PC-3 (cell line): ENCODE measurements around the gene AK4. TPM values are rescaled to one million over a fixed set of nuclear protein-coding genes. Genes with fewer than 3 reads are reported as not detected.

Source experiments
- ATAC-seq: fragments of 200-7000 bp; cut with Tn5 transposase; 2 replicates; pipeline ENCODE4 v1.9.1; 2020; ENCODE audit warnings: mild to moderate bottlenecking, moderate library complexity
- BruUV-seq: library from RNA; stranded (reverse); fragments of 400-500 nt; replicated peaks from 2 replicates; lab custom pipeline; 2021; lab: Mats Ljungman, UMichigan
- CTCF ChIA-PET: fragments of 300-600 bp; sonication (Branson Sonifier 250); formaldehyde crosslinking; loops from one replicate; lab custom pipeline; 2022; ENCODE audit warnings: antibody characterized with exemption; lab: Charles Lee
- POLR2A ChIA-PET: fragments of 300-600 bp; sonication (Branson Sonifier 250); formaldehyde crosslinking; loops from one replicate; lab custom pipeline; 2022; ENCODE audit warnings: antibody characterized with exemption; ENCODE audit not compliant: unreplicated experiment; lab: Charles Lee
- DNase-seq: peaks from one replicate; pipeline ENCODE4 v3.0.0-alpha.2; 2015
- H2AFZ ChIP-seq: fragments of 300-600 bp; sonication (generic); 2 replicates; pipeline ENCODE4 v1.6.0; 2016; ENCODE audit warnings: antibody characterized with exemption, low read length
- H3F3A ChIP-seq: fragments of 300-600 bp; sonication (generic); one replicate; pipeline ENCODE4 v1.6.0; 2017; ENCODE audit warnings: antibody characterized with exemption, low read length, control low read depth, mild to moderate bottlenecking; ENCODE audit not compliant: unreplicated experiment
- H3K27ac ChIP-seq: fragments of 300-600 bp; sonication (generic); 2 replicates; pipeline ENCODE4 v1.5.1; 2016; ENCODE audit warnings: mild to moderate bottlenecking, low read length
- H3K27me3 ChIP-seq: fragments of 300-600 bp; sonication (generic); 2 replicates; pipeline ENCODE4 v1.6.1; 2016; ENCODE audit warnings: low read length, mixed read lengths
- H3K36me3 ChIP-seq: fragments of 300-600 bp; sonication (generic); 2 replicates; pipeline ENCODE4 v1.6.1; 2016; ENCODE audit warnings: low read depth, mixed run types, low read length, mixed read lengths
- H3K4me1 ChIP-seq: fragments of 300-600 bp; sonication (generic); 2 replicates; pipeline ENCODE4 v1.5.1; 2016; ENCODE audit warnings: low read length; ENCODE audit not compliant: insufficient read depth
- H3K4me2 ChIP-seq: fragments of 300-600 bp; sonication (generic); 2 replicates; pipeline ENCODE4 v1.6.0; 2016; ENCODE audit warnings: low read length
- H3K4me3 ChIP-seq: fragments of 300-600 bp; sonication (generic); 2 replicates; pipeline ENCODE4 v1.5.1; 2016; ENCODE audit warnings: mild to moderate bottlenecking, low read length, mixed read lengths
- H3K79me2 ChIP-seq: fragments of 300-600 bp; sonication (generic); 2 replicates; pipeline ENCODE4 v1.6.1; 2017; ENCODE audit warnings: low read length, mixed read lengths
- H3K9ac ChIP-seq: fragments of 300-600 bp; sonication (generic); 2 replicates; pipeline ENCODE4 v1.6.0; 2016; ENCODE audit warnings: mild to moderate bottlenecking, low read length
- H3K9me2 ChIP-seq: fragments of 300-600 bp; sonication (generic); replicated peaks from 2 replicates; pipeline ENCODE4 v1.6.1; 2016; ENCODE audit warnings: mixed run types, low read length, mixed read lengths
- H3K9me3 ChIP-seq: fragments of 300-600 bp; sonication (generic); 2 replicates; pipeline ENCODE4 v1.6.1; 2016; ENCODE audit warnings: low read length, mixed read lengths
- H4K20me1 ChIP-seq: fragments of 300-600 bp; sonication (generic); 2 replicates; pipeline ENCODE4 v1.6.1; 2016; ENCODE audit warnings: low read length, mixed read lengths
- EZH2 ChIP-seq: fragments of 300-600 bp; sonication (generic); IDR thresholded peaks from one replicate; pipeline ENCODE4 v1.6.1; 2017; ENCODE audit warnings: antibody characterized with exemption, mild to moderate bottlenecking, low read length; ENCODE audit not compliant: unreplicated experiment
- EZH2phosphoT487 ChIP-seq: fragments of 300-600 bp; sonication (generic); IDR thresholded peaks from 2 replicates; pipeline ENCODE4 v1.6.1; 2018; ENCODE audit warnings: mild to moderate bottlenecking, antibody characterized with exemption, low read length, borderline replicate concordance
- intact Hi-C: fragments of 100-400 bp; cut with micrococcal nuclease; formaldehyde crosslinking; loops from 2 replicates; pipeline ENCODE4 v1.9.0; 2023
- total RNA-seq: library from RNA; depleted of rRNA; stranded (reverse); fragments of >200 nt; gene quantifications from 2 replicates; pipeline ENCODE4 v1.2.3, GENCODE V29; 2014
- TF ChIP-seq, protein P1 (sequence below): fragments of 300-600 bp; sonication (generic); conservative IDR thresholded peaks from 2 replicates; pipeline ENCODE4 v1.5.1; 2017; ENCODE audit warnings: antibody characterized with exemption, low read depth, mild to moderate bottlenecking, low read length

AK4 gene
- total RNA-seq, 1 experiment from 2014 or later = 98.9 TPM

DNA sequence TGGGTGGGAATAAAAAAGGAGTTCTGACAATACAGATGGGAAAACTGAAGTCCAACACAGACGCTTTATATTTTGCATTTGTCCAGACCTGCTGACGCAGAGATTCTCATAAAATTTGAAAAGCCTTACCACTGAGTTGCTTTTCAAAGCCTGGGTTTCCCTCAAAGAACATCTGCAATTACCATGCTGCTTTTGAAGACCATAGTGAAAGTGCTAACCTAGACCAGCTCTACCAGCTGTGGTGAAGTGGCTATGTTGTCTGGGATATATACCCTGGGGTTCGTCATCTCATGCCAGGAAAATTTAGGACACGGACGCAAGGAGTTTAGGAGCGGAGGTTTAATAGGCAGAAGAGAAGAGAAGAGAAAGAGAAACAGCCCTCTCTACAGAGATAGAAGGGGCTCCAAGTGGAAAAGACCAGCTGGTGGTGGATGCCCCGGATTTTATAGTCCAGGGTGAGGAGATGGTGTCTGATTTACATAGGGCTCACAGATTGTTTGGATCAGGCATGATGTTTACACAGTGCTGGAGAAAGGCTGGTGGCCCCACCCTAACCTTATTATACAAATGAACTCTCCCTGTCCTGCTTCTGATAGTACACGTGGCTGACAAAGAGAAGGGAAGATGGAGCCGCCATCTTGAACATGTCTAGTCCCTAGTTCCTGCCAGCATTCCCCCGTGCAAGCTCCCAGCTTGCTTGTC is 73.8 kb downstream of the AK4 start:
- ChIA-PET POLR2A (no interaction called here), CTCF (no interaction called here)
- Histone ChIP-seq H3K79me2 (no peaks in the 10 kb centered on the region), H4K20me1 (no peaks in the 10 kb centered on the region), H3K4me2 (no peak overlapping the region), H3K27ac (no peak overlapping the region), H3K4me1 (no peaks in the 10 kb centered on the region), H3K9me2 (no peaks in the 10 kb centered on the region), H3K4me3 (no peak overlapping the region), H3F3A (no peaks in the 10 kb centered on the region), H3K36me3 (peaks cover 25% of the 10 kb centered on the region; the same call in 1 of the 2 replicates), H3K9ac (no peak overlapping the region), H3K27me3 (no peaks in the 10 kb centered on the region), H2AFZ (no peak overlapping the region), H3K9me3 (no peaks in the 10 kb centered on the region)
- TF ChIP-seq, protein P1, sequence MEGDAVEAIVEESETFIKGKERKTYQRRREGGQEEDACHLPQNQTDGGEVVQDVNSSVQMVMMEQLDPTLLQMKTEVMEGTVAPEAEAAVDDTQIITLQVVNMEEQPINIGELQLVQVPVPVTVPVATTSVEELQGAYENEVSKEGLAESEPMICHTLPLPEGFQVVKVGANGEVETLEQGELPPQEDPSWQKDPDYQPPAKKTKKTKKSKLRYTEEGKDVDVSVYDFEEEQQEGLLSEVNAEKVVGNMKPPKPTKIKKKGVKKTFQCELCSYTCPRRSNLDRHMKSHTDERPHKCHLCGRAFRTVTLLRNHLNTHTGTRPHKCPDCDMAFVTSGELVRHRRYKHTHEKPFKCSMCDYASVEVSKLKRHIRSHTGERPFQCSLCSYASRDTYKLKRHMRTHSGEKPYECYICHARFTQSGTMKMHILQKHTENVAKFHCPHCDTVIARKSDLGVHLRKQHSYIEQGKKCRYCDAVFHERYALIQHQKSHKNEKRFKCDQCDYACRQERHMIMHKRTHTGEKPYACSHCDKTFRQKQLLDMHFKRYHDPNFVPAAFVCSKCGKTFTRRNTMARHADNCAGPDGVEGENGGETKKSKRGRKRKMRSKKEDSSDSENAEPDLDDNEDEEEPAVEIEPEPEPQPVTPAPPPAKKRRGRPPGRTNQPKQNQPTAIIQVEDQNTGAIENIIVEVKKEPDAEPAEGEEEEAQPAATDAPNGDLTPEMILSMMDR = no peak
- TF ChIP-seq EZH2phosphoT487 (no peak), EZH2 (no peak)
- ATAC-seq (no peak), DNase-seq (no peak)
- BruUV-seq = no TSS peak
- intact Hi-C loops = no loop called here

DNA sequence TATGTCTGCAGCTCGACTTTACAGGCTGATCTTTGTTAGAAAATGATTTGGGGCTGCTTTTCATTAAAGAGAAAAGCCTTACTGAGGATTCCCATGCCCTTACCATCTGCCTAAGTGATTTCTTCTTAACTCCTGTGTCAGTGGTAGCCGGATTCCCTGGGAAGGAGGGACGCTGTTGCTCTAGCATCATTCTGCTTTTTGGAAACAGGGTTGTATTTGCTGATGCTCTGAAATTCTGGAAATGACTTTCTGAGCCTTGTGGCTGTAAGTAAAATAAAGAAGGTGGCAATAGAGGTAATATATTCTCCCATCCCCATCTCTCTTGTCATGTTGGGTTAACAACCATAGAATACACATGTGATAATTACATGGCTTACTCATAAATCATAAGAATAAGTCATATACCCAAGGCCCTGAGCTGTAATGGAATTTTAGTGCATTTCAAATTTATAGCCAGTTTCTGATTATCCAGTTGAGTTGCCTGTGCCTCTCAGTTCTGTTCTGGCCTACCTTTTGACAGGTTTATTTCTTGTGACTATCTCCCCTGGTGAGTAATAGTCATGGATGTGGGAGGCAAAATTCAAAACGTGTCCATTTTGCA is 74.4 kb downstream of the AK4 start:
- Histone ChIP-seq H3K27ac (no peak overlapping the region), H3F3A (no peaks in the 10 kb centered on the region), H3K27me3 (no peaks in the 10 kb centered on the region), H3K4me1 (no peaks in the 10 kb centered on the region), H2AFZ (no peak overlapping the region), H3K9me2 (no peaks in the 10 kb centered on the region), H4K20me1 (no peaks in the 10 kb centered on the region), H3K4me2 (no peak overlapping the region), H3K36me3 (peaks cover 25% of the 10 kb centered on the region; the same call in 1 of the 2 replicates), H3K9ac (no peak overlapping the region), H3K79me2 (no peaks in the 10 kb centered on the region), H3K4me3 (no peak overlapping the region), H3K9me3 (no peaks in the 10 kb centered on the region)
- DNase-seq = no peak
- POLR2A ChIA-PET = no interaction called here
- CTCF ChIA-PET = no interaction called here
- TF ChIP-seq EZH2 = no peak
- TF ChIP-seq, protein P1 = no peak
- no peak for TF ChIP-seq EZH2phosphoT487
- intact Hi-C loops = no loop called here
- no peak for ATAC-seq
- no TSS peak for BruUV-seq

DNA sequence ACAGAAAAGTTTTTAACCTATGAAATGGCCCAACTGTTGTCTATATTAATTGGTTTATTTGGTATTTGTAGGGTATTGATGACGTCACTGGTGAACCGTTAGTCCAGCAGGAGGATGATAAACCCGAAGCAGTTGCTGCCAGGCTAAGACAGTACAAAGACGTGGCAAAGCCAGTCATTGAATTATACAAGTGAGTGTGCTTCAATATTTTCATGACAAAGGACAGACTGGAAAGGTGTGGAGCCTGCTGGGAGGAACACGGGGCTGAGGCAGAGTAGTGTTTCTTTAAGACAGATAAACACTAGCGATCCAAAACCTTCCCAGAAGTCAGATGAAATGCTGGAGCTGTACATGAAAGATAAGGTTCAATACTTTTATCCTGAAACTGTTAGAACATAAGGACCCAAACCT is 76.7 kb downstream of the AK4 start:
- no peak overlapping the region for H3K4me3 ChIP-seq
- no peaks in the 10 kb centered on the region for H3K79me2 ChIP-seq
- no peaks in the 10 kb centered on the region for H3K9me2 ChIP-seq
- peaks cover 24% of the 10 kb centered on the region; the same call in 1 of the 2 replicates for H3K36me3 ChIP-seq
- ChIA-PET CTCF (no interaction called here), POLR2A (no interaction called here)
- no peak overlapping the region for H3K27ac ChIP-seq
- no TSS peak for BruUV-seq
- H3K9ac ChIP-seq = no peak overlapping the region
- no peaks in the 10 kb centered on the region for H3K4me1 ChIP-seq
- no peak overlapping the region for H2AFZ ChIP-seq
- H3K27me3 ChIP-seq = no peaks in the 10 kb centered on the region
- intact Hi-C loops = no loop called here
- TF ChIP-seq, protein P1 = no peak
- TF ChIP-seq EZH2 (no peak), EZH2phosphoT487 (no peak)
- no peak for DNase-seq
- ATAC-seq = no peak
- H3K4me2 ChIP-seq = no peak overlapping the region
- H3K9me3 ChIP-seq = no peaks in the 10 kb centered on the region
- H4K20me1 ChIP-seq = no peaks in the 10 kb centered on the region
- H3F3A ChIP-seq = no peaks in the 10 kb centered on the region
